ENCODE data around the gene CNTN5.
"Not testable (repeated sequence)": the region's sequence is repeated elsewhere in the genome, so short reads cannot be mapped to it uniquely, and the experiment has no call there.

CNTN5 gene

DNA sequence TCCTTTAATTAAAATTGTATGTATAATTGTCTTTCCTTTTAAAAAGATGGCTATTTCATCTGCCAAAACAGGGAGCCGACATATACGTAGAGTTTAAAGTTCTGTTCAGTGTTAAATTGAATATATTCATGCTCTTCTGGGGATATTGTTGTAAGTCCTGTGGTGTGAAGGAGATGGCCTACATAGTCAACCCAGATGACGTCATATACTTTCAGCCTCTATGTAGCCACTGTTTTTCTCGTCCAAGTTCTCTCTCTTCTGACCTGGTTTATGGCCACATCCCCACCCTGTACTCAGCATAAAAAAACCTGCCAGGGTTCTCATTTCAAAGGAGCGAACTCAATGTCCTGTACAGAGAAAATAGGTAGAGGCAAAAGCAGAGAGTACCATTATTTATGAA lies 1156.9 kb downstream of the CNTN5 start:
- DNase-seq (ENCODE audit: extremely low read depth in 1 of 2, low read depth in 1 of 2) = no peak

GRCh38 chr11:100182350-100182749 lies 1161.6 kb downstream of the CNTN5 start:
- DNase-seq (ENCODE audit: extremely low read depth in 1 of 2, low read depth in 1 of 2) = no peak

DNA sequence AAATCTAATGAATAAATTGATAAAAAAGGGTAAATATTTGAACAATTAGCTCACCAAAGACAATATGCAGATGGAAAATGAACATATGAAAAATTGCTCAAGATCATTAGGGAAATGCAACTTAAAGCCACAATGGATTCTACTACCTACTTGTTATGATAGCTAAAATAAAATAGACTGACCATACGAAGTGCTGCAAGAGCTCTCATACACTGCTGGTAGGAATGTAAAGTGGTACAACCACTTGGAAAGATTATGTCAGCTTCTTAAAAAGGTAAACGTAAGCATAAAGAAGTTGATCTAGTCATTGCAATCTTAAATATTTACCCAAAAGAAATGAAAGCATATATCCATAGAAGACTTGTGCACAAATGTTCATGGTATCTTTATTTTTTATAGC lies 1162.2 kb downstream of the CNTN5 start:
- no peak for DNase-seq (ENCODE audit: extremely low read depth in 1 of 2, low read depth in 1 of 2)

DNA sequence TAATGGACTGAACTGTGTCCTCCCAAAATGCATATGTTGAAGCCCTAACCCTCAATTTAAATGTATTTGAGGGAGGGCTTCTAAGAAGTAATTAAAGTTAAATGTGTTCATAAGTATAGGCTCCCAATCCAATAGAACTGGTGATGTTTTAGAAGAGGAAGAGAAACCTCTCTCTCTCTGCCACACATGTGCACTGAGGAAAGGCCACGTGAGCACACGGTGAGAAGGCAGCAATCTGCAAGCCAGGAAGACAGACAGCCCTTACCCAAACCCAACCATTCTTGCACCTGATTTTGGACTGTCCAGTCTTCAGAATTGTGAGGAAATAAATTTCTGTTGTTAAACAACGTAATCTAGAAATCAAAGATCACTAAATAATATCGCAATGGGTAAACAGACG lies 1164.8 kb downstream of the CNTN5 start:
- DNase-seq (ENCODE audit: extremely low read depth in 1 of 2, low read depth in 1 of 2) = no peak

DNA sequence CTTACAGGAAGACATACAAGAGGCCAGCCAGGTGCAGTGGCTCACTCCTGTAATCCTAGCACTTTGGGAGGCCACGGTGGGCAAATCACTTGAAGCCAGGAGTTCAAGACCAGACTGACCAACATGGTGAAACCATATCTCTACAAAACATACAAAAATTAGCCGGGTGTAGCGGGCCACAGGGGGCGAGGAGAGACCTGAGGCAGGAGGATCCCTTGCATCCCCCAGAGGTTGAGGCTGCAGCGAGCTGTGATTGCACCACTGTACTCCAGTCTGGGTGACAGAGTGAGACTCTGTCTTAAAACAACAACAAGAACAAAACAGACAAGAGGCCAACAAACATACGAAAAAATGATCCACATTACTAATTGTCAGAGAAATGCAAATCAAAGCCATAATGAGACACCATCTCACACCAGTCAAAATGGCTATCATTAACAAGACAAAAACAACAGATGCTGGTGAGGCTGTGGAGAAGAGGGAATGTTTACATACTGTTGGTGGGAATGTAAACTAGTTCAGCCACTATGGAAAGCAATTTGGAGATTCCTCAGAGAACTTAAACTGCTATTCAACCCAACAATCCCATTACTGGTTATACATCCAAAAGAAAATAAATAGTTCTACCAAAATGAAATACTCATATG lies 1167.5 kb downstream of the CNTN5 start:
- DNase-seq (ENCODE audit: extremely low read depth in 1 of 2, low read depth in 1 of 2) = no peak

- DNase-seq (ENCODE audit: extremely low read depth in 1 of 2, low read depth in 1 of 2) = no peak
Measured at GRCh38 chr11:100190395-100190794, 1169.6 kb downstream of the CNTN5 start.

- DNase-seq (ENCODE audit: extremely low read depth in 1 of 2, low read depth in 1 of 2) = no peak
Measured at GRCh38 chr11:100192181-100192580, 1171.4 kb downstream of the CNTN5 start.

DNA sequence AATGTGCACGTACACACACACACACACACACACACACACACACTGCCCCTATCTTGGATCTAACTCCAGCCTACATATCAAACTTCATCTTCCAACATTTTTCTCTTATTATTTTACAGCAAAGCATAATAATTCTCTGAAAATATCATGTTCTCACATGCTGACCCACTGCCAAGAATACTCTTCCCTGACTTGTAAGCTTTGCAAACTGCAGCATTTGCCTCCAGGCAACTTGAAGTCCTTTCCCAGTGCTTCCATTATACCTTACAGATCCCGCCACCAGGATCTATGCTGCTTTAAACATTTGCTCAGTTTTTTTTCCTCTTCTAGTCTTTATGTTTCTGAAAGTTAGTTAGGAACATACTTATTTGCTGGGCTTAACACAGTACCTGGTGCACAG lies 1183.0 kb downstream of the CNTN5 start:
- DNase-seq (ENCODE audit: extremely low read depth in 1 of 2, low read depth in 1 of 2) = no peak

DNA sequence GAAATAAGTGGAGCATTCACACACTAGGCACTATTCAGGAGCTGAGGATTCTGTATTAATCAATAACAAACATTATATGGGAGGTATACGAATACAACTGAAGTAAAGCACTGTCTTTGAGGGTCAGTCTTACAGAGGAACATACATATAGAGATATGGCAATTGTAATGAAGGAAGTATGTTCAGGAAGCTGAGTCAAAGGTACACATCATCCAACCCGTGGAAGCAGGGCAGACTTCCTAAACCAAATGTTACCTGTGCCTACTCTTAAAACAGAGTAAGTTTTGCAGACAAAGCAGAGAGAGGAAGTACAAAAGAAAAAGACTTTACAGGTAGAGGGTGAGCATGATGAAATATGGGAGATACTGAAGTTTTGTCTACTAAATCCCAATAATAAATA lies 1185.2 kb downstream of the CNTN5 start:
- DNase-seq (ENCODE audit: extremely low read depth in 1 of 2, low read depth in 1 of 2) = no peak

GRCh38 chr11:100208207-100208606 lies 1187.5 kb downstream of the CNTN5 start:
- DNase-seq (ENCODE audit: extremely low read depth in 1 of 2, low read depth in 1 of 2) = no peak

- DNase-seq (ENCODE audit: extremely low read depth in 1 of 2, low read depth in 1 of 2) = no peak
Measured at GRCh38 chr11:100214791-100215190, 1194.0 kb downstream of the CNTN5 start.

- DNase-seq (ENCODE audit: extremely low read depth in 1 of 2, low read depth in 1 of 2) = no peak
Measured at GRCh38 chr11:100220801-100221200, 1200.1 kb downstream of the CNTN5 start.

GRCh38 chr11:100221791-100222190 lies 1201.0 kb downstream of the CNTN5 start:
- no peak for DNase-seq (ENCODE audit: extremely low read depth in 1 of 2, low read depth in 1 of 2)

- no peak for DNase-seq (ENCODE audit: extremely low read depth in 1 of 2, low read depth in 1 of 2)
Measured at GRCh38 chr11:100224541-100225034, 1203.8 kb downstream of the CNTN5 start.

GRCh38 chr11:100229086-100229485 lies 1208.3 kb downstream of the CNTN5 start:
- DNase-seq (ENCODE audit: extremely low read depth in 1 of 2, low read depth in 1 of 2) = no peak

- no peak for DNase-seq (ENCODE audit: extremely low read depth in 1 of 2, low read depth in 1 of 2)
Measured at GRCh38 chr11:100232006-100232405, 1211.3 kb downstream of the CNTN5 start.

GRCh38 chr11:100235085-100235484 lies 1214.3 kb downstream of the CNTN5 start:
- DNase-seq (ENCODE audit: extremely low read depth in 1 of 2, low read depth in 1 of 2) = no peak

DNA sequence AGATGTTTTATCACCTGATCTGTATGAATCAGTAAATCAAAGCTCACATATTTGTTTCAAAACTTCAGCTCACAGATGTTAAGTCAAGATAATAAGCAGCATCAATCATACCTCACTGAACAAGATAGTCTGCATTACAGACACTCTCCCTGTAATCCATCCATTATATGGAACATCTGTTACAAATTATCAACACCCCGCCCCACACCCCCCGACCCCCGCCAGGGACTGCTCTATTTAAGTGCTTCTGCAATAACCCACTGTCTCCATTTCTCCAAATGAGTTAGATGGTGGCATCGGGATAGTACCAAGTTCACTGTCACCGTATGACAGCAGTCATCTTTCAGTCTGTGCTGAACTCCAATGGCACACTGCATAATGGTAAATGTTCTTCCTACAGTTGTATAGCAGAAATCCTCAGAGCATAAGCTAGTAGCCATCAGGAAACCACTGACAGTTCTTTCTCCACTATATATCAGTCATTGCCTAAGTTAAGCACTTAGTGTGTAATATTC lies 1219.3 kb downstream of the CNTN5 start:
- DNase-seq (ENCODE audit: extremely low read depth in 1 of 2, low read depth in 1 of 2) = no peak

GRCh38 chr11:100247704-100248103 lies 1227.0 kb downstream of the CNTN5 start:
- DNase-seq (ENCODE audit: extremely low read depth in 1 of 2, low read depth in 1 of 2) = no peak

DNA sequence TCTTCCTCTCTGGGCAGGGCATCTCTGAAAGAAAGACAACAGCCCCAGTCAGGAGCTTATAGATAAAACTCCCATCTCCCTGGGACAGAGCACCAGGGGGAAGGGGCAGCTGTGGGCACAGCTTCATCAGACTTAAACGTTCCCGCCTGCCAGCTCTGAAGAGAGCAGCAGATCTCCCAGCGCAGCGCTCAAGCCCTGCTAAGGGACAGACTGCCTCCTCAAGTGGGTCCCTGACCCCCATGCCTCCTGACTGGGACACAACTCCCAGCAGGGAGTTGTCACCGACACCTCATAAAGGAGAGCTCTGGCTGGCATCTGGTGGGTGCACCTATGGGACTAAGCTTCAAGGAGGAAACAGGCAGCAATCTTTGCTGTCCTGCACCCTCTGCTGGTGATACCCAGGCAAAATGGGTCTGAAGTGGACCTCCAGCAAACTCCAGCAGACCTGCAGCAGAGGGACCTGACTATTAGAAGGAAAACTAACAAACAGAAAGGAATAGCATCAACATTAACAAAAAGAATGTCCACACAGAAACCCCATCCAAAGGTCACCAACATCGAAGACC lies 1236.6 kb downstream of the CNTN5 start:
- DNase-seq (ENCODE audit: extremely low read depth in 1 of 2, low read depth in 1 of 2) = not testable (repeated sequence)

- no peak for DNase-seq (ENCODE audit: extremely low read depth in 1 of 2, low read depth in 1 of 2)
Measured at GRCh38 chr11:100269516-100269915, 1248.8 kb downstream of the CNTN5 start.

GRCh38 chr11:100273066-100273815 lies 1252.5 kb downstream of the CNTN5 start:
- no peak for DNase-seq (ENCODE audit: extremely low read depth in 1 of 2, low read depth in 1 of 2)

Measured in stimulated activated CD8-positive, alpha-beta memory T cell treated with anti-CD3 and anti-CD28 coated beads, Interleukin-7, amount 100 ng/mL, for 48 hours (primary cell).